ENCODE measurements around the gene EMP1. TPM values are rescaled to one million over a fixed set of nuclear protein-coding genes. Genes with fewer than 3 reads are reported as not detected.
A peak's percentile ranks its signal among the peaks of the same experiment; 100 is the strongest.

The EMP1 gene
- polyA plus RNA-seq, 2 of the 4 experiments (the other 2 are of a cell fraction): 17.3 to 21.2 TPM

DNA sequence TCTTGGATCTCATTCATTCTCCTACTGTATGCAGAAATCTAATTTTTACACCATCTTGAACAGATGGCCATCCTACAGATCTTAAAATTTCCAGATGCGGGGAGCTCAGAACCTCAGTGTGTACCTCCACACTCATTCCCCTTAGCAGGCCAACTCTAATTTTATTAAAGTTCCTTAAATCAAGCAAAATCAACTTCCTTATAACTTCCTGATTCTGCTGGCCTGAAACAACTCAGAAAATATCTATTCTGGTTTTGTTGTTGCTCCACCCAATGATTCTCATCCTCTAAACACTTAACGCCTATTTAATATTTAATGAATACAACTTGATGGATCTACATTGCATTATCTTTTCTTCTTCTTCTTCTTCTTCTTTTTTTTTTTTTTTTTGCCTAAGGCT is 3.1 kb downstream of the EMP1 start (continued):
- no peak for TF ChIP-seq ATOH8 (CRISPR knock-in tag; IDR thresholded peaks at IDR 0.05; ENCODE audit: low read depth)
- no peak for TF ChIP-seq BHLHE40 (IDR thresholded peaks at IDR 0.05; ENCODE audit: low read depth, low read length)
- TF ChIP-seq, protein P1, sequence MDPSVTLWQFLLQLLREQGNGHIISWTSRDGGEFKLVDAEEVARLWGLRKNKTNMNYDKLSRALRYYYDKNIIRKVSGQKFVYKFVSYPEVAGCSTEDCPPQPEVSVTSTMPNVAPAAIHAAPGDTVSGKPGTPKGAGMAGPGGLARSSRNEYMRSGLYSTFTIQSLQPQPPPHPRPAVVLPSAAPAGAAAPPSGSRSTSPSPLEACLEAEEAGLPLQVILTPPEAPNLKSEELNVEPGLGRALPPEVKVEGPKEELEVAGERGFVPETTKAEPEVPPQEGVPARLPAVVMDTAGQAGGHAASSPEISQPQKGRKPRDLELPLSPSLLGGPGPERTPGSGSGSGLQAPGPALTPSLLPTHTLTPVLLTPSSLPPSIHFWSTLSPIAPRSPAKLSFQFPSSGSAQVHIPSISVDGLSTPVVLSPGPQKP (IDR thresholded peaks at IDR 0.05; ENCODE audit: low read depth, low read length): no peak

- 0 out of 6 replicates have a peak overlapping the region, but pooled peaks of 1 of the 2 experiments have one; percentile 15 for H3K27ac ChIP-seq
- CTCF ChIA-PET: interaction anchor here (0.8 to 10.7 kb wide), 3 partner anchors 10 to 102 kb away, joined by 3 to 131 read pairs (median 5); no protein-coding TSS in a partner anchor
- H3K4me1 ChIP-seq: peaks cover 44% of the 10 kb centered on the region
- ATAC-seq (no peak), FAIRE-seq (no peak), DNase-seq (ENCODE audit: low read depth in 1 of 2, low spot score in 1 of 2) (no peak)
- no peak for TF ChIP-seq HOXB13 (CRISPR knock-in tag; IDR thresholded peaks at IDR 0.05; ENCODE audit: low read depth)
- H3K4me3 ChIP-seq: no peak overlapping the region
- no peak overlapping the region for H3K4me2 ChIP-seq
- no peaks in the 10 kb centered on the region for H3K9me3 ChIP-seq
- 93% methylated on average over 8 of the region's 8 CpGs for WGBS (ENCODE audit: missing lambda C conversion rate)
- POLR2A ChIA-PET: no interaction called here
These were observed 4.3 kb downstream of the EMP1 start for GRCh38 chr12:13200841-13201240.

DNA sequence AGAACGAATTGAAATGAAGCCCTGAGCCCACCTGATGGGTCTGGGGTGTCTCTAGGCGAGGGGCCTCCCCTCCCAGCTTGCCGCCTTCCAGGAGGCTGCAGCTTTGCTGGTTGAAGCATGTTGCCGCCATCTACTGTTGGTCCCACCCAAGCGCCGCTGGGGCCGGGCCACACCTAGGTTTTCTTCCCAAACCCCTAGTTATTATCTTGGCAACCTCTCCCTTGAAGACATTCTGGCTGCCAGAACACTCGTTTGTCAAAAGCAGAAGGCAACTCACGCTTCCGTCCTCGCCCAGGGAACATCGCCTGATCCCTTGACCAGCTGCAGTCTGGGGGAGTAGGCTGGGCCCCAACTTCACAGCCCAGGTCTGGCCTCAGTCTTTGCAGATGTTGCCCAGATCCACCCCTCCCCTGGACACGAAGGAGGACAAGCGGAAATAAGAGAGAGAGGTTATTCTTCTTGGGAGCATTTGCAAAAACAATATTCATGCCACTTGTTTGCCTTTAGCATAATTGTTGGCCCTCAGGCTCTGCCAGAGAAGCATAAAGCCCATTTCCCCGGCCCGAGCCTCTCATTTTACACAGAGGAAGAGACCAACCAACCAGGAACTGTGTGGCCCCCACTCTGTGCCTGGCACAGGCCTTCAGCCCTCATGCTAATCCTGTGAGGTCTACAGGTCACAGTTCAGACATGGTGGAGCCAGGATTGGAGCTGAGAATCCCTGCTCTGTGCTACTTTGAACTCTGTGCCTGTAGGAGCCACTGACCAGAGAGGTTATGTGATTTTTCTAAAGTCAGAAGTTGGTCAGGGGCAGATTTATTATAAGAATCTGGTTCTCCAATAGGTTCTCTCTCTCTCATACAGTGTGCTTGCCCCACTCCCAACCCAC is 6.8 kb downstream of the EMP1 start:
- FAIRE-seq (no peak), DNase-seq (ENCODE audit: low read depth in 1 of 2, low spot score in 1 of 2) (peak in 1 of 2 experiments; percentile 55)
- peak; percentile 54 for TF ChIP-seq SMC3 (IDR thresholded peaks at IDR 0.05)
- TF ChIP-seq, protein P2, sequence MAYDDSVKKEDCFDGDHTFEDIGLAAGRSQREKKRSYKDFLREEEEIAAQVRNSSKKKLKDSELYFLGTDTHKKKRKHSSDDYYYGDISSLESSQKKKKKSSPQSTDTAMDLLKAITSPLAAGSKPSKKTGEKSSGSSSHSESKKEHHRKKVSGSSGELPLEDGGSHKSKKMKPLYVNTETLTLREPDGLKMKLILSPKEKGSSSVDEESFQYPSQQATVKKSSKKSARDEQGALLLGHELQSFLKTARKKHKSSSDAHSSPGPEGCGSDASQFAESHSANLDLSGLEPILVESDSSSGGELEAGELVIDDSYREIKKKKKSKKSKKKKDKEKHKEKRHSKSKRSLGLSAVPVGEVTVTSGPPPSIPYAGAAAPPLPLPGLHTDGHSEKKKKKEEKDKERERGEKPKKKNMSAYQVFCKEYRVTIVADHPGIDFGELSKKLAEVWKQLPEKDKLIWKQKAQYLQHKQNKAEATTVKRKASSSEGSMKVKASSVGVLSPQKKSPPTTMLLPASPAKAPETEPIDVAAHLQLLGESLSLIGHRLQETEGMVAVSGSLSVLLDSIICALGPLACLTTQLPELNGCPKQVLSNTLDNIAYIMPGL (CRISPR knock-in tag; IDR thresholded peaks at IDR 0.05; ENCODE audit: borderline replicate concordance): no peak
- TF ChIP-seq ATOH8 (CRISPR knock-in tag; IDR thresholded peaks at IDR 0.05; ENCODE audit: low read depth): no peak
- no peak for TF ChIP-seq MYC (IDR thresholded peaks at IDR 0.05; ENCODE audit: borderline replicate concordance, low read length)
- TF ChIP-seq RAD21 (conservative IDR thresholded peaks at IDR 0.05 in 1 of 2, IDR thresholded peaks at IDR 0.05 in 1 of 2): peak; percentile 69 to 79
- TF ChIP-seq, protein P3, sequence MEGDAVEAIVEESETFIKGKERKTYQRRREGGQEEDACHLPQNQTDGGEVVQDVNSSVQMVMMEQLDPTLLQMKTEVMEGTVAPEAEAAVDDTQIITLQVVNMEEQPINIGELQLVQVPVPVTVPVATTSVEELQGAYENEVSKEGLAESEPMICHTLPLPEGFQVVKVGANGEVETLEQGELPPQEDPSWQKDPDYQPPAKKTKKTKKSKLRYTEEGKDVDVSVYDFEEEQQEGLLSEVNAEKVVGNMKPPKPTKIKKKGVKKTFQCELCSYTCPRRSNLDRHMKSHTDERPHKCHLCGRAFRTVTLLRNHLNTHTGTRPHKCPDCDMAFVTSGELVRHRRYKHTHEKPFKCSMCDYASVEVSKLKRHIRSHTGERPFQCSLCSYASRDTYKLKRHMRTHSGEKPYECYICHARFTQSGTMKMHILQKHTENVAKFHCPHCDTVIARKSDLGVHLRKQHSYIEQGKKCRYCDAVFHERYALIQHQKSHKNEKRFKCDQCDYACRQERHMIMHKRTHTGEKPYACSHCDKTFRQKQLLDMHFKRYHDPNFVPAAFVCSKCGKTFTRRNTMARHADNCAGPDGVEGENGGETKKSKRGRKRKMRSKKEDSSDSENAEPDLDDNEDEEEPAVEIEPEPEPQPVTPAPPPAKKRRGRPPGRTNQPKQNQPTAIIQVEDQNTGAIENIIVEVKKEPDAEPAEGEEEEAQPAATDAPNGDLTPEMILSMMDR (IDR thresholded peaks at IDR 0.05): peak; percentile 38
- TF ChIP-seq REST (IDR thresholded peaks at IDR 0.05): no peak
- TF ChIP-seq KDM5A (IDR thresholded peaks at IDR 0.05): no peak
- TF ChIP-seq FOSB (CRISPR knock-in tag; IDR thresholded peaks at IDR 0.05): no peak
- TF ChIP-seq NPAS2 (CRISPR knock-in tag; IDR thresholded peaks at IDR 0.05; ENCODE audit: borderline replicate concordance): no peak
- no peak for TF ChIP-seq TFCP2L1 (CRISPR knock-in tag; IDR thresholded peaks at IDR 0.05)
- TF ChIP-seq, protein P4, sequence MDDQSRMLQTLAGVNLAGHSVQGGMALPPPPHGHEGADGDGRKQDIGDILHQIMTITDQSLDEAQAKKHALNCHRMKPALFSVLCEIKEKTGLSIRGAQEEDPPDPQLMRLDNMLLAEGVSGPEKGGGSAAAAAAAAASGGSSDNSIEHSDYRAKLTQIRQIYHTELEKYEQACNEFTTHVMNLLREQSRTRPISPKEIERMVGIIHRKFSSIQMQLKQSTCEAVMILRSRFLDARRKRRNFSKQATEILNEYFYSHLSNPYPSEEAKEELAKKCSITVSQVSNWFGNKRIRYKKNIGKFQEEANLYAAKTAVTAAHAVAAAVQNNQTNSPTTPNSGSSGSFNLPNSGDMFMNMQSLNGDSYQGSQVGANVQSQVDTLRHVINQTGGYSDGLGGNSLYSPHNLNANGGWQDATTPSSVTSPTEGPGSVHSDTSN (IDR thresholded peaks at IDR 0.05): no peak
- TF ChIP-seq MAFK (IDR thresholded peaks at IDR 0.05; ENCODE audit: partially characterized antibody): no peak
- no peak for TF ChIP-seq HOXB13 (CRISPR knock-in tag; IDR thresholded peaks at IDR 0.05; ENCODE audit: low read depth)
- TF ChIP-seq ZNF302 (CRISPR knock-in tag; IDR thresholded peaks at IDR 0.05): no peak
- TF ChIP-seq NR3C1 (IDR thresholded peaks at IDR 0.05): no peak

More for the DNA sequence above, 6.8 kb downstream of the EMP1 start:
- Histone ChIP-seq H3K4me1 (peaks cover 45% of the 10 kb centered on the region), H3K4me3 (no peak overlapping the region), H3K4me2 (no peak overlapping the region), H3K9me3 (no peaks in the 10 kb centered on the region), H3K27ac (peak overlapping the region; percentile 20 to 41; a peak in 2 of 6 replicates)
- ChIA-PET POLR2A (interaction anchor here (1.2 kb wide), 1 partner anchor 9 kb away, joined by 4 read pairs; no protein-coding TSS in a partner anchor), CTCF (interaction anchor here (0.9 to 16.5 kb wide), 6 partner anchors 7 to 179 kb away, joined by 3 to 189 read pairs (median 5); partner anchors contain the start of genes FAM234B and GSG1)
- peak; percentile 50 to 62; a peak in 3 of 6 replicates for ATAC-seq
- WGBS (ENCODE audit: missing lambda C conversion rate): 74% methylated on average over 16 of the region's 16 CpGs
